Measurements from ENCODE around the gene KLF16.

KLF16 gene

GRCh38 chr19:1845125-1845515 lies 18.3 kb downstream of the KLF16 start:
- no peak overlapping the region for H3K27ac ChIP-seq
- TF ChIP-seq CTCF (conservative IDR thresholded peaks at IDR 0.05): no peak

- TF ChIP-seq CTCF (conservative IDR thresholded peaks at IDR 0.05): no peak
- no peak overlapping the region for H3K27ac ChIP-seq
Measured at GRCh38 chr19:1844513-1845124, 18.8 kb downstream of the KLF16 start.

- no peak overlapping the region for H3K27ac ChIP-seq
- no peak for TF ChIP-seq CTCF (conservative IDR thresholded peaks at IDR 0.05)
Measured at GRCh38 chr19:1843646-1844394, 19.6 kb downstream of the KLF16 start.

- TF ChIP-seq CTCF (conservative IDR thresholded peaks at IDR 0.05): no peak
- no peak overlapping the region for H3K27ac ChIP-seq
Measured at GRCh38 chr19:1843116-1843515, 20.3 kb downstream of the KLF16 start.

- H3K27ac ChIP-seq: no peak overlapping the region; the same call in 1 of the 2 replicates
- no peak for TF ChIP-seq CTCF (conservative IDR thresholded peaks at IDR 0.05)
Measured at GRCh38 chr19:1841209-1841924, 22.0 kb downstream of the KLF16 start.

GRCh38 chr19:1840541-1841115 lies 22.8 kb downstream of the KLF16 start:
- TF ChIP-seq CTCF (conservative IDR thresholded peaks at IDR 0.05): no peak
- H3K27ac ChIP-seq: no peak overlapping the region

All from VCaP (cell line).